ENCODE data around the gene EYS. TPM values are rescaled to one million over a fixed set of nuclear protein-coding genes. Genes with fewer than 3 reads are reported as not detected.

The EYS gene
- total RNA-seq, 1 experiment from 2014 or later: not detected

- Histone ChIP-seq H3K27me3 (ENCODE audit: insufficient read depth, low read length) (no peaks in the 10 kb centered on the region), H3K4me3 (replicated peaks in 1 of 2; ENCODE audit: low read depth in 1 of 2, low read length in 2 of 2) (no peak overlapping the region), H3K79me2 (ENCODE audit: insufficient read depth, low read length) (no peaks in the 10 kb centered on the region), H2AFZ (ENCODE audit: low read depth, low read length, poor library complexity, severe bottlenecking) (no peak overlapping the region), H3K4me2 (ENCODE audit: low read length) (no peak overlapping the region), H3K27ac (ENCODE audit: low read depth, low read length) (no peak overlapping the region), H4K20me1 (ENCODE audit: insufficient read depth) (no peaks in the 10 kb centered on the region), H3K9ac (ENCODE audit: low read length) (no peak overlapping the region), H3K9me2 (ENCODE audit: insufficient read depth) (no peaks in the 10 kb centered on the region), H3K36me3 (ENCODE audit: control insufficient read depth in 1 of 2, insufficient read depth in 2 of 2, low read length in 2 of 2) (no peaks in the 10 kb centered on the region), H3K9me3 (ENCODE audit: control insufficient read depth in 1 of 2, insufficient read depth in 1 of 2, low read depth in 1 of 2, low read length in 2 of 2) (peaks cover 8 to 10% of the 10 kb centered on the region in 2 experiments; a peak in 2 of 4 replicates), H3K4me1 (ENCODE audit: control insufficient read depth in 1 of 2, insufficient read depth in 2 of 2, low read length in 2 of 2) (no peaks in the 10 kb centered on the region)
- no peak for DNase-seq (ENCODE audit: low read depth, low spot score)
- RAD21 ChIA-PET (ENCODE audit: low non-redundant PET in 1 of 2, low total read pairs in 2 of 2, uncharacterized antibody in 2 of 2, unreplicated experiment in 2 of 2): no interaction called here
- no TSS peak for BruUV-seq (replicated peaks)
- POLR2A ChIA-PET: no interaction called here
- TF ChIP-seq ELF1 (IDR thresholded peaks at IDR 0.05; ENCODE audit: borderline replicate concordance, low read depth): no peak
- no peak for TF ChIP-seq RAD21 (IDR thresholded peaks at IDR 0.05; ENCODE audit: low read depth)
- TF ChIP-seq TCF7L2 (IDR thresholded peaks at IDR 0.05; ENCODE audit: borderline replicate concordance, extremely low read depth, insufficient read depth, insufficient read length): no peak
- TF ChIP-seq ATF3 (IDR thresholded peaks at IDR 0.05): no peak
- no peak for TF ChIP-seq ZNF274 (IDR thresholded peaks at IDR 0.05; ENCODE audit: low read depth, low read length)
- TF ChIP-seq CTCF (IDR thresholded peaks at IDR 0.05 in 2 of 3, conservative IDR thresholded peaks at IDR 0.05 in 1 of 3; ENCODE audit: borderline replicate concordance in 1 of 3, insufficient read depth in 1 of 3, low read depth in 2 of 3, low read length in 2 of 3): no peak
- no peak for TF ChIP-seq CEBPB (IDR thresholded peaks at IDR 0.05; ENCODE audit: low read depth)
- no peak for TF ChIP-seq ZBTB33 (IDR thresholded peaks at IDR 0.05; ENCODE audit: extremely low read depth, insufficient replicate concordance, low read length)
- intact Hi-C loops (cut with micrococcal nuclease): no loop called here
- no peak for ATAC-seq
- CTCF ChIA-PET: no interaction called here
Observed at GRCh38 chr6:65229825-65230224, 477.2 kb downstream of the EYS start.
